Fibroblast of the aortic adventitia (primary cell): Measurements from ENCODE around the gene SHB. TPM values are rescaled to one million over a fixed set of nuclear protein-coding genes. Genes with fewer than 3 reads are reported as not detected.
"Not testable (repeated sequence)": the region's sequence is repeated elsewhere in the genome, so short reads cannot be mapped to it uniquely, and the experiment has no call there.

ENCODE experiments used
- DNase-seq: peaks from one replicate; pipeline ENCODE4 v3.0.0-alpha.2; 2010; ENCODE audit warnings: low read depth
- H3K4me3 ChIP-seq: 2 replicates; pipeline ENCODE4 v1.5.1; 2011; ENCODE audit warnings: low read depth, mild to moderate bottlenecking, control low read depth, low read length, moderate library complexity
- CTCF ChIP-seq: IDR thresholded peaks from 2 replicates; pipeline ENCODE4 v1.5.1; 2011; ENCODE audit warnings: mild to moderate bottlenecking, low read length, control low read depth, inconsistent platforms; ENCODE audit not compliant: insufficient read depth
- total RNA-seq: library from RNA; depleted of rRNA; stranded (reverse); fragments of >200 nt; gene quantifications from 2 replicates; pipeline ENCODE4 v1.2.3, GENCODE V29; 2012; ENCODE audit warnings: low replicate concordance

The SHB gene
- total RNA-seq, 1 donor = 26.5 TPM

GRCh38 chr9:38051780-38052546 lies 17.1 kb downstream of the SHB start:
- TF ChIP-seq CTCF = no peak
- H3K4me3 ChIP-seq = no peak overlapping the region
- no peak for DNase-seq

GRCh38 chr9:38048316-38048969 lies 20.6 kb downstream of the SHB start:
- no peak overlapping the region for H3K4me3 ChIP-seq
- DNase-seq = peak; percentile 95
- no peak for TF ChIP-seq CTCF

DNA sequence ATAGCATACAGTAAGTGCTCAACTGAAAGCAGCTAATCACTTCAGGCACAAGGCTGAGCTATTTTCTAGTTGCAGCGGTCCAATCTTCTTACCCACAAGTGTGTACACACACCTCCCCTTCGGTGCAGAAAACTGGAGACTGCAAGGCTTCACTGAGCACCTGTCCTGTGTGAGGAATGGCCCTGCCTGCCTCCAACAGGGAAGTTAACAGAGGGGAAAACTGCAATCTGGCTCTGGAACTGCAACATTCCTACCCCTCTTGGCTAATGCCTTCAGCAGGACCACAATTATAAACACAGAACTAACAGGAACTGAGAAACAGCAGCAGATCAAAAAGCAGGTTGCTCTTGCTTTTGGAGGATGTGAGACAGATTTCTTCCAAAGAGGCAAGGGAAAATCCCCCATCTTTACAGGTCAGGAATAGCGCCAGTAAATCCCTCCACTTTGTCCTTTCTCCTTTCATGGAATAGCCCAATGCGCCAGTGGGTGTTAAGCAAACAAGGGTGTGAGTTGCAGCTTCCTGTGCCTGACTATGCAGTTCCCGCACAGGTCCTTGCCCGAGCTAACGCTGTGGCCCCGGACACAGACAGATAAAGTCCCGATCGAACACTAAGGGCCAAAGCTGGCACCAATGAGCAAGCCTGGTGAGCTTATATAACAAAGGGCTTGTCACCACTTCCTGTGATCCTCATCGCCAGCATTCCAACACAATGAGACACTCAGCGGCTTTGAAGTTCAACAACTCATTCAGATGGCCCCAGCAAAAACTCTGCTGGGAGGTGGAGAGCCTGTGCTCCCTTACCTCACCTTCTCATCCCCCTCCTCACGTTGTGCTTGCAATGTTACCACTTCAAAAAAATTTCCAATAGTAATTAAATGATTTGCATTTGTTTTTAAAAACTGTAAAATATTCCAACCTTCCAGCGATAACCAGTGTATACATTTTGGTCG lies 21.5 kb downstream of the SHB start:
- TF ChIP-seq CTCF = no peak
- peak overlapping the region; percentile 13 for H3K4me3 ChIP-seq
- peak; percentile 93 for DNase-seq

GRCh38 chr9:38046661-38047300 lies 22.2 kb downstream of the SHB start:
- H3K4me3 ChIP-seq = no peak overlapping the region
- peak; percentile 74 for DNase-seq
- TF ChIP-seq CTCF = no peak

- DNase-seq = not testable (repeated sequence)
Observed at GRCh38 chr9:38045939-38046338, 23.1 kb downstream of the SHB start.

DNA sequence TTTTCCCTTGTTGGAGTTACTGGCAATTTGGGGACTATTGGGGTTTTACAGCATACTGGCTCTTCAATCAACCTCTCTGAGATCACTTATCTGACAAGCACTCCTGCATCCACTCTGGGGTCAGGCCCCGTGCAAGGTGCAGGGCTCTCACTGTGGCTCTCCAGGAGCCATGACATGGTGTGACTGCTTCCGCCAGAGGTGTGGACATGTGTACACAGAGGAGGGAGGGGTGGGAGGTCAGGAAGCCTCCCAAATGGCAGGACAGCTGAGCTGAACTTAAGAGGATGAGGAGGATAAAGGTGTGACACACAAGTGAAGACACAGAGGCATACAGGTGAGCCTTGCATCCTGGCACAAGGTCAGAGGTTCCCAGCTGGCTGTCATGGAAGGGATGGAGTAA lies 24.3 kb downstream of the SHB start:
- no peak overlapping the region for H3K4me3 ChIP-seq
- no peak for DNase-seq
- no peak for TF ChIP-seq CTCF

More at GRCh38 chr9:38045939-38046338, 23.1 kb downstream of the SHB start:
- not testable (repeated sequence) for H3K4me3 ChIP-seq
